NCI-H526 treated with DMSO at 0.1 percent for 48 hours (cell line): ENCODE measurements around the gene SPATC1L.

ENCODE experiments used
- DNase-seq: peaks from one replicate; lab custom pipeline; 2025; lab: John Stamatoyannopoulos, UW

SPATC1L gene

GRCh38 chr21:46131838-46132651, 52.2 kb downstream of the SPATC1L start:
- no peak for DNase-seq

GRCh38 chr21:46131588-46131837, 52.7 kb downstream of the SPATC1L start:
- no peak for DNase-seq

DNA sequence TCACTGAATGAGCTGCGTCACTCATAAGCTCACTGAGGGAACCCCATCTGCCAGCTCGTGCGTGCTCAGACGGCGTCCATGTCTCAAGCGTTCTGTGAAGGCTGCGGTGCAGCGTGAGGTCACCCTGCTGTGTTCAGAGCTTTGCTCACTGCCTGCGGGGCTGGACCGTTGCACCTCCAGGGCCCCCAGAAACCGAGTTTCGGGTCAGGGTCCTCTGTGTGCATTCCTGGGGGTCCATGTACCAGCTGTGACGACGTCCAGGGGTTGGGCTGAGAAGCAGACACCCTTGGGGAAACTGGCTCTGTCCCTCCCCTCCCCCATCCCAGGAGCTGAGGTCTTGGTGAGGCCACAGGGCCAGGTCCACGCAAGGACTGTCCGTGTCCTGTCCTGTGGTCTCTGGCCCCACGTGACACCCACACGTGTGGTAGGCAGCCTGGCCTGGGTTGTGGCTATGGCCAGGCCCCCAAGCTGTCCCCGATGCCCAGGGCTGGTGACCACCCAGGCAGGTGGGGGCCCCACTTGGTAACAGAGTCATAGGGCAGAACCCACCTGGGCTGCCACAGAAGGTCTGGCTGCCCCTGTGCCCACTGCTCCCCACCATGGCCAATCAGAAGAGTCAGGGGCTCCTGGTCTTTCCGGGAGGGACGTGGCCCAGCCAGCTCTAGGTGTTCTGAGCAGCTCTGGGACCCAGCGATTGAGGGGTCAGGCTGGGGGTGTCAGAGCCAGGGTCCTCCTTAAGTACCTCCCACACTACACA, 53.2 kb downstream of the SPATC1L start:
- no peak for DNase-seq

GRCh38 chr21:46129846-46130651, 54.2 kb downstream of the SPATC1L start:
- DNase-seq = no peak

DNA sequence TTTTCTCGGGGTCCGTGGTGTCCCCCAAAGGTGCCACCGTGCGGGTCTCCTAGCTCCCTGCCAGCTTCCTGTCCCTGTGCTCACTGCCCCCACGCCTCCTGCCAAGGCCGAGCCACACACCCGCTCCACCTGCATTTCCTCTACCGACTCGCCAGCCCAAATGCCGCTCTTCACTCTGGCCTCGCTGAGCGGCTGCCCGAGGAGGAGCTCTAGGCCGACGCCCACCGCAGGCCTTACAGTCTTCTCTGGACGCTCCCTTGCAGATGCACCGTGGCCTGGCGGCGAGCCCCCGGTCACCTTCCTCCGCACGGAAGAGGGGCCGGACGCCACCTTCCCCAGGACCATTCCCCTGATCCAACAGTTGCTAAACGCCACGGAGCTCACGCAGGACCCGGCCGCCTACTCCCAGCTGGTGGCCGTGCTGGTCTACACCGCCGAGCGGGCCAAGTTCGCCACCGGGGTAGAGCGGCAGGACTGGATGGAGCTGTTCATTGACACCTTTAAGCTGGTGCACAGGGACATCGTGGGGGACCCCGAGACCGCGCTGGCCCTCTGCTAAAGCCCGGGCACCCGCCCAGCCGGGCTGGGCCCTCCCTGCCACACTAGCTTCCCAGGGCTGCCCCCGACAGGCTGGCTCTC, 55.2 kb downstream of the SPATC1L start:
- no peak for DNase-seq

DNA sequence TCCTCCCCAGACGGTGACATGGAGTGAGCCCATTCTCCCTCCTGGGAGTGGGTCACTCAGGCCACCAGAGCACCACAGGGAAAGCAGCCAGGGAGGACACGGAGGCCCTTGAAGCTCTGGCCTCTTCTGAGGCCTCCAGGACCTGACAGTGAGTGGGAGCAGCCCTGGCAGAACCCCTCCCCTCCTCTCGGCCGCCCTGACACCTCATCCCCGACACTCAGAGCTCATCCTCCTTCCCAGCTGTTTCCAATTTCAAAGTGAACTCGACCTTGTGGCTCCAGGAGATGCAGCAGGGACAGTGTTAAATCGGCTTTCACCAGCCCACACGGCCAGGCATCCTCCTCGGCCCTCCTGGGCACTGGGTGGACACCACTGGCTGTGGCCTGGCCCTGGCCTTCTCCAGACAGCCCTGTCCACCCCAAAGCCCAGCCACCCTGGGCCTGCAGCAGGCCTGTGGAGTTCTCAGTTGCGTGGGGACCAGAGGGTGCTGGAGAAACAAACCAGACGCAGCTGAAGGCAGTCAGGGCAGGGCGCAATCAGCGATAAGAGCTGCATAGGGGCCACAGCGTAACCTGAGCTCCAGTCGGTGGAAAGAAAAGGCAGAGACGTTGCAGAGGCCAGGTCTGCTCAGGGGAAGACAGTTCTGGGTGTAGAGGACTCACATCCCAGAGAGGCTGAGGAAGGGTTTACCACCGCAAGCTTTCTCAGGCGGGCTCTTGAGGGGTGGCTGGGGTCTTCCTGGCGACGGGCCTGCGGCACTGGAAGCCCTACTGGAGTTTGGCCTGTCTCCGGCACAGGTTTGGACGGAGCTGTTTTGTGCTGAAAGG, 55.9 kb downstream of the SPATC1L start:
- DNase-seq = no peak

GRCh38 chr21:46127239-46128105, 56.8 kb downstream of the SPATC1L start:
- no peak for DNase-seq

DNA sequence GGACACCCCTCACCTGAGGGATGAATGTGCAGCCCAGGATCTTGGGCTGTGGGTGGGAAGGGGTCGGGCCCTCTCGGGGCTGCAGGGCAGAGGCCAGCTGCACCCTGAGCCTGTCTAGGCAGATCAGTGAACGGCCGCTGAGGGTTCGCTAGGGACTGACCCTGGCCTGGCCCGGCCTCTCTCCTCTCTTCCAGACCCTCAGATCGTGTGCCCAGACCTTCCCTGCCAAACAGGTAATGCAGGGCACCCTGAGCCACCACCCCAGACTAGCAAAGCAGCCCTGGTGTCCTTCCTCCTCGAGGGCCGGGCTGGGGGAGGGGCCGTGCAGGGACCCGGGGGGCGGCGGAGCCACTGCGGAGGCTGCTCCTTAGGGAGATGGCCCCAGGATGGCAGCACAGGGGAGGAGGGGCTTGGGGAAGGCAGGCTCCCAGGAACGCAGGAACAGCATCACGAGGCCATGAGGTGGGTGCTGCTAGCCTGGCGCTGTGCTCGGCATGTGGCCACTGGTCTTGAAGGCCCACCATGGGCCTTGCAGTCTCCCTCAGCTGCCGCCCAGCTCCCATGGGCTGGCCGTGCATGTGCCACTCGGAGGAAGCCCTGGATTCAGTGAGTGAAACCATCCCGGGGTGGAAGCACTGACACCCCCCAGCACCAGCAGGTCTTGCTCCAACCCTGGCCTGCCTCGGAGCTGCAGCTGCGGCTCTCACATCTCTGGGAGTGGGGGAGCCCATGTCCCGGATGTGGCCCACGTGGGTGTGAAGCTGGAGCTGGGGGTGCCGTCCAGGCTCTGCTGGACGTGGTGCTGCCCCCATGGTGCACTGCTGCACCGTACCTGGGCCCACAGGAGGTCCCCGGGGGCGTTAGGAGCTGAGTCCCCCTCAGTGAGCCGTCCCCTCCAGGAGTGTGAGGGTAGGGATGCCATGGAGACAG, 57.7 kb downstream of the SPATC1L start:
- DNase-seq = no peak

- DNase-seq = no peak
Observed at GRCh38 chr21:46125846-46126301, 58.4 kb downstream of the SPATC1L start.

- no peak for DNase-seq
Observed at GRCh38 chr21:46124926-46125845, 59.1 kb downstream of the SPATC1L start.

GRCh38 chr21:46124083-46124925, 60.0 kb downstream of the SPATC1L start:
- no peak for DNase-seq

DNA sequence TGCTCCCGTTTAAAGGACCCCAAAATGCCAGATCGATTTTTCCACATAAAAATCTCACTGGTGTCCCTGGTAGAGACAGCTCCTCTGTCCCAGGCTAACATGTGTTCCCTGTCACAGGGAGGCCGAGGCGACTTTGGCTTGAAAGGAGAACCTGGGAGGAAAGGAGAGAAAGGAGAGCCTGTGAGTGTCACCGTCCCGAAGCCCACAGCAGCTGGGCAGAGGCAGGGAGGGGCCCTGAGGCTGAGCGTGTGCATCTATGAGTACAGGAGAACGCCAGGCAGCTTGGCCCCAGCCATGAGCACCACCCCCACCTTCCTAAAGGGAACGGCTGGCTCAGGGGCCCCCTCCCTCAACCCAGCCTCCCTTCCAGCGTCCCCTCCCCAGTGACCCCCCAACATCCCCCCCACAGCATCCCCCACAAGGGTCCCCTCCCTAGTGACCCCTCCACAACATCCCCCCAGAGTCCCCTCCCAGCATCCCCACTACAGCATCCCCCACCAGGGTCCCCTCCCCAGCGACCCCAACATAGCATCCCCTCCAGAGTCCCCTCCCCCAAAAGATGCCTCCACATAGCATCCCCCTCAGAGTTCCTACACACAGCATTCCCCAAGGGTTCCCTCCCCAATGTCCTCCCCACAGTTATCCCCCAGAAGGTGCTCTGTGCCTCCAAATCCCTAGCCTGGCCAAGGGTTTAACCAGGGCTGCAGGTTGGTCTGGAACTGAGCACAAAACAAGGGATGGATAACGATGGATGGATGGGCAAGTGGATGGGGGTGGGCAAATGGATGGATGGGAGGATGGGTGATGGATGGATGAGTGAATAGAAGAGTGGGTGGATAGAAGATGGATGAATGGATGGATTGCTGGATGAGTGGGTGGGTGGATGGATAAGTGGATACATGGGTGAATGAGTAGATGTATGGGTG, 61.2 kb downstream of the SPATC1L start:
- no peak for DNase-seq

DNA sequence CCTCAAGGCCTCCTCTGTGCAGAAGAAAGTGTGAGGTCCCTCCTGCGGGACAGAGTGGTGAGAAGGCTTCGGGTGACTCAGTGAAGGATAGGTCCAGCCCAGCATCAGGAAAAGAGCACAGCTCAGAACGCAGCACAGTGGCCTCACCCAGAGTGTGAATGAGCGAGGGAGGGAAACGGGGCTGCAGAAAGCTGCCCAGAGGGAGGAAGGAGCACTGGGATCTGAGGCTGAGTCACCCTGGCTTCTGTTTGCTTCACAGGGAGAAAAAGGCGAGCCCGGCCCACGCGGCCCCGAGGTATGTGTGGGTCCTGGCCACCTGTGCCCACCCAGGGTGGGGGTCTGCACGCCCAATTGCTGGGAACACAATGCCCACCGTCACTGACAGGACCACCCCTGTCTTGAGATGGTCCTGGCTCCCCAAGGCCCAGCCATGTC, 62.0 kb downstream of the SPATC1L start:
- DNase-seq = no peak

DNA sequence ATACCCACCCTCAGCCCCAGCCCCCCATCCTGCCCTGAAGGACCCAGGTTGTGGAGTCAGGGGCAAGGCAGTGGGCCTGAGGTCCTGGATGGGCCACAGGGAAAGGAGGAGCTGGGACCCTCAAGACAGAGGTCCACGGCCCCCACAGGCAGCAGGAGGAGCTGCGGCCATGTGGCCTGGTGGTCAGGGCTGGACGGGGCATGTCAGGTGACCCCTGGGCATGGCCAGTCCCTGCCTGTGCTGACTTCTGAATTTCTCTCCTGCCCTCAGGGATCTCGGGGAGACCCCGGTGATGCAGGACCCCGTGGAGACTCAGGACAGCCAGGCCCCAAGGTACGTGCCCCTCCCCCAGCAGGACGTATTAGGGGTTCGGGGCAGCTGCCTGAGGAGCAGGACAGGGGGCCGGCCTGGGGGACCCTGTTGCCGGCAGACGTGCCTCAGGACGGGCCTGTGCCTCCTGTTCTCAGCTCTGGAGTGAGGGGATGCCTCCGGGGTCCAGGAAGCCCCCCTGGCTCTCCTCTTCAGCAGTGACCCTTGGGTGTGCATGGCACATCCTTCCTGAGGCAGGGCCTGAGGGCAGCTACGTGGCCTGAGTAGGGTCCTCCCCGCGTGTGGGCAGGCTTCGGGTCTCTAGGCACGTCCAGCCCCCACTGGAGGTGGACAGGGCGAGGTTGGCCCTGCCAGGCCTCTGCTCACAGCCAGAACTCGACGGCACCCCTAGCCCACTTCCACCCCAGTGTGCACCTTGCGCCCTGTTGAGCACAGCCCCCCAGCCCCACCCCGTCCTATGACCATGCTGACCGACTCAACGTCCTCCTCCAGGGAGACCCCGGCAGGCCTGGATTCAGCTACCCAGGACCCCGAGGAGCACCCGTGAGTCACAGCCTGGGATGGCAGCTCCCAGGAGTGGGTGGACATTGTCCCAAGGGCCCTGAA, 62.7 kb downstream of the SPATC1L start:
- DNase-seq = no peak
